ENCODE data around the gene SCN7A. TPM values are rescaled to one million over a fixed set of nuclear protein-coding genes. Genes with fewer than 3 reads are reported as not detected.
A peak's percentile ranks its signal among the peaks of the same experiment; 100 is the strongest.

SCN7A gene
- total RNA-seq, 2 experiments from 2014 or later, result not detected

- Histone ChIP-seq H3K4me1 (ENCODE audit: insufficient read depth, low read length, poor library complexity, severe bottlenecking) (no peaks in the 10 kb centered on the region), H3K27ac (ENCODE audit: low read depth, low read length, poor library complexity, severe bottlenecking) (no peak overlapping the region), H3K79me2 (ENCODE audit: insufficient read depth, low read depth, low read length) (no peaks in the 10 kb centered on the region), H3K4me2 (ENCODE audit: low read length) (no peak overlapping the region), H3K9me3 (ENCODE audit: low read length) (no peaks in the 10 kb centered on the region), H3K36me3 (ENCODE audit: insufficient read depth, low read length) (no peaks in the 10 kb centered on the region), H3K9me2 (ENCODE audit: insufficient read depth, low read length) (no peaks in the 10 kb centered on the region), H4K20me1 (ENCODE audit: insufficient read depth, low read length) (no peaks in the 10 kb centered on the region), H3K4me3 (ENCODE audit: low read depth, low read length, poor library complexity, severe bottlenecking) (no peak overlapping the region), H2AFZ (ENCODE audit: low read length) (no peak overlapping the region)
- ChIA-PET CTCF (ENCODE audit: unreplicated experiment) (no interaction called here), POLR2A (interaction anchor here (1.0 kb wide), 1 partner anchor 31 kb away, joined by 3 read pairs; no protein-coding TSS in a partner anchor)
- DNase-seq (ENCODE audit: low spot score), result peak; percentile 2
- TF ChIP-seq CTCF (conservative IDR thresholded peaks at IDR 0.05; ENCODE audit: low read length), result peak; percentile 75
- no peak for TF ChIP-seq EZH2phosphoT487 (IDR thresholded peaks at IDR 0.05; ENCODE audit: borderline replicate concordance, low read depth, low read length)
- intact Hi-C loops (cut with micrococcal nuclease; ENCODE audit: unreplicated experiment), result no loop called here
- no TSS peak for BruUV-seq (replicated peaks)
These were observed 22.8 kb upstream of the SCN7A start for GRCh38 chr2:166516712-166517303.

- no peaks in the 10 kb centered on the region for H3K9me2 ChIP-seq (ENCODE audit: insufficient read depth, low read length)
- H4K20me1 ChIP-seq (ENCODE audit: insufficient read depth, low read length), result no peaks in the 10 kb centered on the region
- no peaks in the 10 kb centered on the region for H3K4me1 ChIP-seq (ENCODE audit: insufficient read depth, low read length, poor library complexity, severe bottlenecking)
- POLR2A ChIA-PET, result no interaction called here
- intact Hi-C loops (cut with micrococcal nuclease; ENCODE audit: unreplicated experiment), result no loop called here
- TF ChIP-seq EZH2phosphoT487 (IDR thresholded peaks at IDR 0.05; ENCODE audit: borderline replicate concordance, low read depth, low read length), result no peak
- TF ChIP-seq CTCF (conservative IDR thresholded peaks at IDR 0.05; ENCODE audit: low read length), result no peak
- DNase-seq (ENCODE audit: low spot score), result no peak
- no peaks in the 10 kb centered on the region for H3K9me3 ChIP-seq (ENCODE audit: low read length)
- H2AFZ ChIP-seq (ENCODE audit: low read length), result no peak overlapping the region
- H3K4me3 ChIP-seq (ENCODE audit: low read depth, low read length, poor library complexity, severe bottlenecking), result no peak overlapping the region
- H3K79me2 ChIP-seq (ENCODE audit: insufficient read depth, low read depth, low read length), result no peaks in the 10 kb centered on the region
- H3K27ac ChIP-seq (ENCODE audit: low read depth, low read length, poor library complexity, severe bottlenecking), result no peak overlapping the region
- no peaks in the 10 kb centered on the region for H3K36me3 ChIP-seq (ENCODE audit: insufficient read depth, low read length)
- no peak overlapping the region for H3K4me2 ChIP-seq (ENCODE audit: low read length)
- CTCF ChIA-PET (ENCODE audit: unreplicated experiment), result no interaction called here
- BruUV-seq (replicated peaks), result no TSS peak
These were observed 19.9 kb upstream of the SCN7A start for GRCh38 chr2:166513952-166514351.

- no peak for DNase-seq (ENCODE audit: low spot score)
- Histone ChIP-seq H2AFZ (ENCODE audit: low read length) (no peak overlapping the region), H3K9me2 (ENCODE audit: insufficient read depth, low read length) (no peaks in the 10 kb centered on the region), H3K4me3 (ENCODE audit: low read depth, low read length, poor library complexity, severe bottlenecking) (no peak overlapping the region), H3K4me2 (ENCODE audit: low read length) (no peak overlapping the region), H3K27ac (ENCODE audit: low read depth, low read length, poor library complexity, severe bottlenecking) (no peak overlapping the region), H3K4me1 (ENCODE audit: insufficient read depth, low read length, poor library complexity, severe bottlenecking) (no peaks in the 10 kb centered on the region), H4K20me1 (ENCODE audit: insufficient read depth, low read length) (no peaks in the 10 kb centered on the region), H3K36me3 (ENCODE audit: insufficient read depth, low read length) (no peaks in the 10 kb centered on the region), H3K9me3 (ENCODE audit: low read length) (no peaks in the 10 kb centered on the region), H3K79me2 (ENCODE audit: insufficient read depth, low read depth, low read length) (no peaks in the 10 kb centered on the region)
- POLR2A ChIA-PET, result no interaction called here
- no TSS peak for BruUV-seq (replicated peaks)
- intact Hi-C loops (cut with micrococcal nuclease; ENCODE audit: unreplicated experiment), result no loop called here
- no peak for TF ChIP-seq CTCF (conservative IDR thresholded peaks at IDR 0.05; ENCODE audit: low read length)
- TF ChIP-seq EZH2phosphoT487 (IDR thresholded peaks at IDR 0.05; ENCODE audit: borderline replicate concordance, low read depth, low read length), result no peak
- CTCF ChIA-PET (ENCODE audit: unreplicated experiment), result no interaction called here
These were observed 5.2 kb upstream of the SCN7A start for GRCh38 chr2:166499281-166499680.

All from OCI-LY7 (cell line).